Skeletal muscle tissue (tissue), 4 donors: ENCODE measurements around the gene JAKMIP2. TPM values are rescaled to one million over a fixed set of nuclear protein-coding genes. Genes with fewer than 3 reads are reported as not detected.
"Not testable (repeated sequence)": the region's sequence is repeated elsewhere in the genome, so short reads cannot be mapped to it uniquely, and the experiment has no call there.

ENCODE experiments used
- H3K27ac ChIP-seq: one replicate; pipeline ENCODE4 v1.7.0; 2013; ENCODE audit warnings: mild to moderate bottlenecking, low read depth, low read length, inconsistent platforms
- H3K27me3 ChIP-seq, 3 donors: one replicate each; pipeline ENCODE4 v1.7.0; 2013; ENCODE audit warnings: low read length in 3 of 3; ENCODE audit not compliant: control insufficient read depth in 3 of 3, insufficient read depth in 3 of 3
- H3K36me3 ChIP-seq, 3 donors: one replicate each; pipeline ENCODE4 v1.7.0; 2013; ENCODE audit warnings: low read length in 3 of 3; ENCODE audit not compliant: control insufficient read depth in 3 of 3, insufficient read depth in 3 of 3
- H3K4me1 ChIP-seq, 3 donors: one replicate each; pipeline ENCODE4 v1.7.0; 2013; ENCODE audit warnings: low read length in 3 of 3, mild to moderate bottlenecking in 3 of 3; ENCODE audit not compliant: control insufficient read depth in 3 of 3, insufficient read depth in 3 of 3
- H3K4me3 ChIP-seq, 3 donors: one replicate each; pipeline ENCODE4 v1.7.0; 2013; ENCODE audit warnings: low read length in 3 of 3
- H3K9ac ChIP-seq, 3 donors: one replicate each; pipeline ENCODE4 v1.7.0; 2013; ENCODE audit warnings: low read length in 3 of 3, mild to moderate bottlenecking in 3 of 3, moderate library complexity in 2 of 3, low read depth in 1 of 3
- H3K9me3 ChIP-seq, 3 donors: one replicate each; pipeline ENCODE4 v1.7.0; 2013; ENCODE audit warnings: low read length in 3 of 3; ENCODE audit not compliant: control insufficient read depth in 3 of 3
- total RNA-seq: library from RNA; depleted of rRNA; stranded (reverse); fragments of >200 nt; gene quantifications from one replicate; pipeline ENCODE4 v1.2.3, GENCODE V29; 2014
- donor health status: Osteomylitis.

Gene JAKMIP2
- 0.52 TPM for total RNA-seq

- H3K4me3 ChIP-seq = no peak within 1 kb of the TSS
Observed at GRCh38 chr5:147782110-147783028, at the start of gene JAKMIP2. Gene JAKMIP2, minus strand, starts transcription at chr5:147782728. Its CDS starts 110,922 bp downstream, at chr5:147671806.

GRCh38 chr5:147831465-147831864 lies 48.9 kb upstream of the JAKMIP2 start, which contains the start of gene SPINK1:
Gene SPINK1, minus strand, starts transcription at chr5:147831671. Its CDS starts 94 bp downstream, at chr5:147831577.
- Histone ChIP-seq H3K36me3 (no peaks in the 10 kb centered on the region), H3K27me3 (no peaks in the 10 kb centered on the region), H3K9me3 (no peaks in the 10 kb centered on the region), H3K4me3 (no peak within 1 kb of the TSS), H3K27ac (no peak within 1 kb of the TSS), H3K4me1 (no peaks in the 10 kb centered on the region), H3K9ac (no peak within 1 kb of the TSS)

More at GRCh38 chr5:147782110-147783028, at the start of gene JAKMIP2:
- Histone ChIP-seq H3K27ac (no peak within 1 kb of the TSS), H3K9me3 (no peaks in the 10 kb centered on the region), H3K27me3 (peaks cover 0 to 9% (median 0%) of the 10 kb centered on the region in 3 donors), H3K4me1 (no peaks in the 10 kb centered on the region), H3K36me3 (no peaks in the 10 kb centered on the region), H3K9ac (no peak within 1 kb of the TSS)

- Histone ChIP-seq H3K36me3 (no peaks in the 10 kb centered on the region), H3K4me1 (no peaks in the 10 kb centered on the region), H3K27ac (no peak overlapping the region), H3K4me3 (no peak overlapping the region), H3K9me3 (no peaks in the 10 kb centered on the region), H3K9ac (no peak overlapping the region), H3K27me3 (no peaks in the 10 kb centered on the region)
Observed at GRCh38 chr5:147830035-147830434, 47.5 kb upstream of the JAKMIP2 start.

- H3K27ac ChIP-seq, H3K4me1 ChIP-seq, H3K9me3 ChIP-seq, H3K4me3 ChIP-seq, H3K9ac ChIP-seq, H3K36me3 ChIP-seq, H3K27me3 ChIP-seq: not testable (repeated sequence)
Observed at GRCh38 chr5:147827017-147827416, 44.5 kb upstream of the JAKMIP2 start.

- no peak overlapping the region for H3K4me3 ChIP-seq
- no peak overlapping the region for H3K27ac ChIP-seq
- no peaks in the 10 kb centered on the region for H3K9me3 ChIP-seq
- H3K27me3 ChIP-seq = no peaks in the 10 kb centered on the region
- H3K9ac ChIP-seq = no peak overlapping the region
- no peaks in the 10 kb centered on the region for H3K36me3 ChIP-seq
- no peaks in the 10 kb centered on the region for H3K4me1 ChIP-seq
Observed at GRCh38 chr5:147826361-147826760, 43.8 kb upstream of the JAKMIP2 start.

- no peak overlapping the region for H3K4me3 ChIP-seq
- H3K9ac ChIP-seq = no peak overlapping the region
- no peak overlapping the region for H3K27ac ChIP-seq
- no peaks in the 10 kb centered on the region for H3K9me3 ChIP-seq
- H3K27me3 ChIP-seq = no peaks in the 10 kb centered on the region
- no peaks in the 10 kb centered on the region for H3K36me3 ChIP-seq
- no peaks in the 10 kb centered on the region for H3K4me1 ChIP-seq
Observed at GRCh38 chr5:147822686-147823491, 40.4 kb upstream of the JAKMIP2 start.

- not testable (repeated sequence) for H3K9me3 ChIP-seq, H3K4me3 ChIP-seq, H3K36me3 ChIP-seq, H3K4me1 ChIP-seq, H3K27ac ChIP-seq, H3K9ac ChIP-seq, H3K27me3 ChIP-seq
Observed at GRCh38 chr5:147822222-147822621, 39.7 kb upstream of the JAKMIP2 start.

GRCh38 chr5:147821766-147822165 lies 39.2 kb upstream of the JAKMIP2 start:
- H3K27ac ChIP-seq = no peak overlapping the region
- no peak overlapping the region for H3K9ac ChIP-seq
- no peaks in the 10 kb centered on the region for H3K4me1 ChIP-seq
- H3K4me3 ChIP-seq = no peak overlapping the region
- H3K9me3 ChIP-seq = no peaks in the 10 kb centered on the region
- no peaks in the 10 kb centered on the region for H3K36me3 ChIP-seq
- H3K27me3 ChIP-seq = no peaks in the 10 kb centered on the region

- no peak overlapping the region for H3K27ac ChIP-seq
- H3K9me3 ChIP-seq = no peaks in the 10 kb centered on the region
- H3K9ac ChIP-seq = no peak overlapping the region
- H3K4me3 ChIP-seq = no peak overlapping the region
- H3K36me3 ChIP-seq = no peaks in the 10 kb centered on the region
- H3K4me1 ChIP-seq = no peaks in the 10 kb centered on the region
- no peaks in the 10 kb centered on the region for H3K27me3 ChIP-seq
Observed at GRCh38 chr5:147819261-147819770, 36.8 kb upstream of the JAKMIP2 start.

GRCh38 chr5:147818290-147818689 lies 35.8 kb upstream of the JAKMIP2 start:
- H3K36me3 ChIP-seq = no peaks in the 10 kb centered on the region
- no peak overlapping the region for H3K9ac ChIP-seq
- no peaks in the 10 kb centered on the region for H3K27me3 ChIP-seq
- no peaks in the 10 kb centered on the region for H3K9me3 ChIP-seq
- no peak overlapping the region for H3K27ac ChIP-seq
- H3K4me1 ChIP-seq = no peaks in the 10 kb centered on the region
- H3K4me3 ChIP-seq = no peak overlapping the region
